Heart left ventricle (tissue), 13 donors: ENCODE results near the gene ZBTB7C.

Experiments used
- POLR2A ChIP-seq, 2 donors: fragments of 450-650 bp; IDR thresholded peaks; one replicate each; pipeline ENCODE4 v1.6.1; 2017; ENCODE audit warnings: antibody characterized with exemption in 2 of 2, mild to moderate bottlenecking in 2 of 2, moderate library complexity in 2 of 2
- TF ChIP-seq, protein P1 (sequence below), 12 donors: fragments of 200-600 bp; sonication (generic) in 4 of 12; IDR thresholded peaks; one replicate each; pipeline versions ENCODE4 v1.5.0 to v1.8.0; 2018 to 2022; ENCODE audit warnings: antibody characterized with exemption in 12 of 12, mild to moderate bottlenecking in 5 of 12
- donor health status: ischemic (EF 13 %, LVEDD 7.1; RV severe dilation, severe dysfunction).
- donor health status: DM: no; HTN: yes; CAD: no.
- donor health status: DM: no; HTN: no; CAD: no.
- donor health status: ischemic (EF 25% LVEDD 6.9; RV normal size, moderate dysfunction).
- donor health status: ischemic (EF 25% LVEDD 5.7; RV mildly dilated, moderate dysfunction).
- donor health status: ischemic (EF 35%, LVEDD 5.7; RV mildly dilated, moderate dysfunction).
- donor health status: nonischemic (EF 11% LVEDD 7.7; RV severe dilation, severe dysfunction).
- donor health status: DM: yes; HTN: yes; CAD: no.
- donor health status: PGD.
- donor health status: ischemic (EF 29% LVEDD 5.4; RV normal size, mild dysfunction).
- donor health status: nonischemic (EF 23%, LVEDD 6.1; RV moderate dilation, normal function).

DNA sequence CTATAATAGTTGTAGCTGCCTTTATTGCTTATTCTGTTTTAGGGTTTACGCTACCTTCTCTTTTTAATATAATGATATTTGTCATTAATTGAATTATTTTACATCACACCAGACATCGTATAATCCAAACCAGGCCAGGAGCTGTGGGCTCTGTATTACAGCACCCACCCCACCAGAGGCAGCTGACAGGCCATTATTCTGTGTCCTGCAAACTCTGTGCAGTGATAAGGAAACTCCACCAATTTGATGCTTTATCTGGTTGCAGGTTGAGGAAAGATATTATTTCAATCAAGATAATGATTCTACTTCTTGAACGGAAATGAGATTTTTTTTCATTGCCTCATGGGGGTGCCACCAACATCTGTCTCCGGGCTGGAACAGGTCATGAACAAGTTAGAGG is 227.3 kb downstream of the ZBTB7C start:
- TF ChIP-seq, protein P1, sequence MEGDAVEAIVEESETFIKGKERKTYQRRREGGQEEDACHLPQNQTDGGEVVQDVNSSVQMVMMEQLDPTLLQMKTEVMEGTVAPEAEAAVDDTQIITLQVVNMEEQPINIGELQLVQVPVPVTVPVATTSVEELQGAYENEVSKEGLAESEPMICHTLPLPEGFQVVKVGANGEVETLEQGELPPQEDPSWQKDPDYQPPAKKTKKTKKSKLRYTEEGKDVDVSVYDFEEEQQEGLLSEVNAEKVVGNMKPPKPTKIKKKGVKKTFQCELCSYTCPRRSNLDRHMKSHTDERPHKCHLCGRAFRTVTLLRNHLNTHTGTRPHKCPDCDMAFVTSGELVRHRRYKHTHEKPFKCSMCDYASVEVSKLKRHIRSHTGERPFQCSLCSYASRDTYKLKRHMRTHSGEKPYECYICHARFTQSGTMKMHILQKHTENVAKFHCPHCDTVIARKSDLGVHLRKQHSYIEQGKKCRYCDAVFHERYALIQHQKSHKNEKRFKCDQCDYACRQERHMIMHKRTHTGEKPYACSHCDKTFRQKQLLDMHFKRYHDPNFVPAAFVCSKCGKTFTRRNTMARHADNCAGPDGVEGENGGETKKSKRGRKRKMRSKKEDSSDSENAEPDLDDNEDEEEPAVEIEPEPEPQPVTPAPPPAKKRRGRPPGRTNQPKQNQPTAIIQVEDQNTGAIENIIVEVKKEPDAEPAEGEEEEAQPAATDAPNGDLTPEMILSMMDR (IDR thresholded peaks at IDR 0.05): no peak
- TF ChIP-seq POLR2A (IDR thresholded peaks at IDR 0.05): no peak
